ENCODE results near the gene NCOA7.

The NCOA7 gene

GRCh38 chr6:125750692-125751333 is 39.9 kb upstream of the NCOA7 start:
- H3K4me3 ChIP-seq (ENCODE audit: low read depth, low read length) = no peak overlapping the region
- TF ChIP-seq, protein P1, sequence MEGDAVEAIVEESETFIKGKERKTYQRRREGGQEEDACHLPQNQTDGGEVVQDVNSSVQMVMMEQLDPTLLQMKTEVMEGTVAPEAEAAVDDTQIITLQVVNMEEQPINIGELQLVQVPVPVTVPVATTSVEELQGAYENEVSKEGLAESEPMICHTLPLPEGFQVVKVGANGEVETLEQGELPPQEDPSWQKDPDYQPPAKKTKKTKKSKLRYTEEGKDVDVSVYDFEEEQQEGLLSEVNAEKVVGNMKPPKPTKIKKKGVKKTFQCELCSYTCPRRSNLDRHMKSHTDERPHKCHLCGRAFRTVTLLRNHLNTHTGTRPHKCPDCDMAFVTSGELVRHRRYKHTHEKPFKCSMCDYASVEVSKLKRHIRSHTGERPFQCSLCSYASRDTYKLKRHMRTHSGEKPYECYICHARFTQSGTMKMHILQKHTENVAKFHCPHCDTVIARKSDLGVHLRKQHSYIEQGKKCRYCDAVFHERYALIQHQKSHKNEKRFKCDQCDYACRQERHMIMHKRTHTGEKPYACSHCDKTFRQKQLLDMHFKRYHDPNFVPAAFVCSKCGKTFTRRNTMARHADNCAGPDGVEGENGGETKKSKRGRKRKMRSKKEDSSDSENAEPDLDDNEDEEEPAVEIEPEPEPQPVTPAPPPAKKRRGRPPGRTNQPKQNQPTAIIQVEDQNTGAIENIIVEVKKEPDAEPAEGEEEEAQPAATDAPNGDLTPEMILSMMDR (IDR thresholded peaks at IDR 0.05; ENCODE audit: low read depth, low read length) = no peak

DNA sequence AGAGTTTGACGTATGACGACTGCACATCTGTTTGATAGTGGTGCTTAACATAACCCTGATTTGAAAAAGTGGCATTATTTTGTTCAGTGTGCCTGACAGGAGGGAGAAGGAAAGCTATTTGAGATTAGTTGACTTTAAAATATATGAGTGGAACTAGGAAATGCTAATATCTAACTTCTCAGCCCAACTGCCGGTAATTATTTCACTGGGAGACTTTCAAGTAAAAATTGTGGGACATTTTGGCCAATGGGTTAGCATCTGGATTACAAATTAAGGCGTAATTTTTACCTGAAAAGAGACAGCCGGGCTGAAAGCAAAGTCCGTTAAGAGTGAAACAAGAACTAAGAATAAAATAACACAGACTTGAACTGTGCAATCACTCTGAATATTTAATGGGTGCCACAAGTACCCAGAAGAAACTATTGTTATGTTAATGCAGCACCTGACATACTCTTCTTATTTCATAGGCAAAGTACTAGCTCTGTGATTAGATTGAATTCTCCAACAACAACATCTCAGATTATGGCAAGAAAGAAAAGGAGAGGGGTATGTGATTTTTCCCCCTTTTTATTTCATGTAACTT is 39.3 kb upstream of the NCOA7 start:
- TF ChIP-seq, protein P1 (IDR thresholded peaks at IDR 0.05; ENCODE audit: low read depth, low read length) = no peak

GRCh38 chr6:125752773-125753172 is 38.0 kb upstream of the NCOA7 start:
- TF ChIP-seq, protein P1 (IDR thresholded peaks at IDR 0.05; ENCODE audit: low read depth, low read length) = no peak
- H3K4me3 ChIP-seq (ENCODE audit: low read depth, low read length) = no peak overlapping the region

More for the DNA sequence above, 39.3 kb upstream of the NCOA7 start:
- H3K4me3 ChIP-seq (ENCODE audit: low read depth, low read length) = no peak overlapping the region

DNA sequence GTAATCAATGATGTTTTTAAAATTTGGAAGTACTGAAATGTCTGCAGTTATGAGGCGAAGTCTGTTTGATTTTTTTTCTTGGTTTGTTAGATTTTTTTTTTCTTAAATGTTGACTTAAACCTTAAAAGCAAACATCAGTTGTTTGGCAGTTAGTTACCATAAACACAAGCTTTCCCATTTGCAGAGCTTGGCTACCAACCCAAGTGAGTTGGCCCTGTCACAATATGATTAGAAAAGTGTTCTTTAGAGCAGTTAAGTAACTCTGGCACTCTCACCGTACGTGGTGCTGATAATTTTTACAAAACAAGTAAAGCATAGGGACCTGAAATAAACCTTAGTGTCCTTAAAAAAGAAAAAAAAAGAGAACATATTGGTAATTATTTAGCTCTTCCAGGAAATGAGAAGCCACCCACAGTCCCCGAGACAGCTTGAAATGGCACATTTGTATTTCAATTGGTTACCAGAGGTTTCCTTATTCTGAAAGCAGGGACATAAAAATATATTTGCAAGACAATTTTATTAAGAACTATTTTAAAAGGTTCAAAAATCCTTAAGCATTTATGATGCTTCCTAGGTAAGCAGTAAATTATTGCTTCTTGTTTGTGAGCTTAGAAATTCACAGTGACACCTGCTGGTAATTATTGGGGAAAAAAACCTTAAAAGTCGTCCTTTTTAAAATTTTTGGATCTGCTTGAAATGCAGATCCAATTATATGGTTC is 37.4 kb upstream of the NCOA7 start:
- TF ChIP-seq, protein P1 (IDR thresholded peaks at IDR 0.05; ENCODE audit: low read depth, low read length) = no peak
- no peak overlapping the region for H3K4me3 ChIP-seq (ENCODE audit: low read depth, low read length)

GRCh38 chr6:125753937-125754259 is 36.9 kb upstream of the NCOA7 start:
- no peak overlapping the region for H3K4me3 ChIP-seq (ENCODE audit: low read depth, low read length)
- TF ChIP-seq, protein P1 (IDR thresholded peaks at IDR 0.05; ENCODE audit: low read depth, low read length) = no peak

GRCh38 chr6:125754566-125754965 is 36.2 kb upstream of the NCOA7 start:
- H3K4me3 ChIP-seq (ENCODE audit: low read depth, low read length) = no peak overlapping the region
- TF ChIP-seq, protein P1 (IDR thresholded peaks at IDR 0.05; ENCODE audit: low read depth, low read length) = no peak

Measured in WI38 (cell line).